VCaP (cell line): ENCODE results near the gene CD2.

ENCODE experiments used
- H3K27ac ChIP-seq: fragments of 450-650 bp; 2 replicates; pipeline ENCODE4 v1.5.1; 2017
- CTCF ChIP-seq: fragments of 450-650 bp; conservative IDR thresholded peaks from 2 replicates; pipeline ENCODE4 v1.5.1; 2017; ENCODE audit warnings: mild to moderate bottlenecking, moderate library complexity

The CD2 gene

GRCh38 chr1:116754198-116754977, at the start of gene CD2:
Gene CD2 (plus strand): TSS chr1:116754430. CDS start chr1:116754493, 63 bp downstream.
- H3K27ac ChIP-seq: no peak within 1 kb of the TSS
- no peak for TF ChIP-seq CTCF

- no peak for TF ChIP-seq CTCF
- peak overlapping the region; percentile 36; the same call in 1 of the 2 replicates for H3K27ac ChIP-seq
Observed at GRCh38 chr1:116706123-116706522, 48.1 kb upstream of the CD2 start.

GRCh38 chr1:116706841-116707240, 47.4 kb upstream of the CD2 start:
- no peak for TF ChIP-seq CTCF
- H3K27ac ChIP-seq: peak overlapping the region; percentile 36; the same call in 1 of the 2 replicates

GRCh38 chr1:116708255-116708900, 45.9 kb upstream of the CD2 start:
- no peak for TF ChIP-seq CTCF
- no peak overlapping the region for H3K27ac ChIP-seq

- TF ChIP-seq CTCF: no peak
- H3K27ac ChIP-seq: peak overlapping the region; percentile 42; the same call in 1 of the 2 replicates
Observed at GRCh38 chr1:116709666-116710167, 44.5 kb upstream of the CD2 start.

GRCh38 chr1:116710420-116711262, 43.6 kb upstream of the CD2 start:
- TF ChIP-seq CTCF: no peak
- peak overlapping the region; percentile 42 for H3K27ac ChIP-seq
